Mucosa of rectum (tissue), 2 donors: Measurements from ENCODE around the gene BOD1.

Source experiments
- H3K27ac ChIP-seq, 2 donors: one replicate each; pipeline ENCODE4 v1.7.0; 2013; ENCODE audit warnings: inconsistent platforms in 2 of 2, low read depth in 2 of 2, low read length in 2 of 2
- H3K27me3 ChIP-seq, 2 donors: one replicate each; pipeline ENCODE4 v1.7.0; 2013; ENCODE audit warnings: low read length in 2 of 2; ENCODE audit not compliant: control insufficient read depth in 2 of 2, insufficient read depth in 2 of 2
- H3K36me3 ChIP-seq, 2 donors: one replicate each; pipeline ENCODE4 v1.7.0; 2013; ENCODE audit warnings: low read length in 2 of 2; ENCODE audit not compliant: control insufficient read depth in 2 of 2, insufficient read depth in 2 of 2
- H3K4me1 ChIP-seq, 2 donors: one replicate each; pipeline ENCODE4 v1.7.0; 2013; ENCODE audit warnings: low read length in 2 of 2, mild to moderate bottlenecking in 1 of 2; ENCODE audit not compliant: control insufficient read depth in 2 of 2, insufficient read depth in 2 of 2
- H3K4me3 ChIP-seq, 2 donors: one replicate each; pipeline ENCODE4 v1.7.0; 2013; ENCODE audit warnings: low read length in 2 of 2
- H3K9ac ChIP-seq, 2 donors: one replicate each; pipeline ENCODE4 v1.7.0; 2013; ENCODE audit warnings: low read length in 2 of 2, low read depth in 1 of 2, mild to moderate bottlenecking in 1 of 2
- H3K9me3 ChIP-seq, 2 donors: one replicate each; pipeline ENCODE4 v1.7.0; 2013; ENCODE audit warnings: low read length in 2 of 2; ENCODE audit not compliant: control insufficient read depth in 2 of 2
- donor health status: healthy.
- donor health status: Normal muscosa, but diverticular disease.

The BOD1 gene

GRCh38 chr5:173567548-173567947 lies 48.9 kb downstream of the BOD1 start:
- H3K27me3 ChIP-seq: peaks cover 0 to 6% of the 10 kb centered on the region in 2 donors
- H3K9me3 ChIP-seq: no peaks in the 10 kb centered on the region
- no peaks in the 10 kb centered on the region for H3K4me1 ChIP-seq
- no peak overlapping the region for H3K4me3 ChIP-seq
- H3K36me3 ChIP-seq: no peaks in the 10 kb centered on the region
- no peak overlapping the region for H3K27ac ChIP-seq
- no peak overlapping the region for H3K9ac ChIP-seq

GRCh38 chr5:173565491-173566072 lies 50.9 kb downstream of the BOD1 start:
- H3K9me3 ChIP-seq: no peaks in the 10 kb centered on the region
- peaks cover 0 to 4% of the 10 kb centered on the region in 2 donors for H3K27me3 ChIP-seq
- H3K4me1 ChIP-seq: no peaks in the 10 kb centered on the region
- H3K36me3 ChIP-seq: no peaks in the 10 kb centered on the region
- H3K27ac ChIP-seq: no peak overlapping the region
- H3K9ac ChIP-seq: no peak overlapping the region
- H3K4me3 ChIP-seq: no peak overlapping the region

GRCh38 chr5:173564106-173564505 lies 52.3 kb downstream of the BOD1 start:
- Histone ChIP-seq H3K27me3 (no peaks in the 10 kb centered on the region), H3K4me3 (no peak overlapping the region), H3K36me3 (no peaks in the 10 kb centered on the region), H3K9me3 (no peaks in the 10 kb centered on the region), H3K9ac (no peak overlapping the region), H3K27ac (no peak overlapping the region), H3K4me1 (no peaks in the 10 kb centered on the region)

DNA sequence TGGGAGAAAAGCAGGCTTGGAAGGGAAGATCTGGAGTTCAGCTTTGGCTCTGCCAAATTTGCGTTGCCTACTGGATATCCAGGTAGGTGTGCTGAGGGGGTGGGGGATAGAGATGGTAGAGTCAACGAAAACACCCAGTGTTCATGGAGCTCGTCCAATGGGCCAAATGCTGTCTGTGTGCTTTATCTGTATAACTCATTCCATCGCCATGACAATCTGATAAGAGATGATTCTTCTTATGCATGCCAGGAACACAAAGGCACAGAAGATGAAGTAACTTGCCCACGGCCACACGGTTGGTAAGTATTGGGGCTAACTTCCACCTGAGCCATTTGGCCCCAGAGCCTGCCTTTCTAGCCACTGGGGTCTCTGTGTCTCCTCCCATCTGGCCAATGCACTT lies 53.2 kb downstream of the BOD1 start:
- H3K9ac ChIP-seq: no peak overlapping the region
- H3K4me1 ChIP-seq: no peaks in the 10 kb centered on the region
- no peaks in the 10 kb centered on the region for H3K27me3 ChIP-seq
- H3K27ac ChIP-seq: no peak overlapping the region
- H3K36me3 ChIP-seq: no peaks in the 10 kb centered on the region
- H3K4me3 ChIP-seq: no peak overlapping the region
- H3K9me3 ChIP-seq: no peaks in the 10 kb centered on the region

- no peaks in the 10 kb centered on the region for H3K36me3 ChIP-seq
- H3K27ac ChIP-seq: no peak overlapping the region
- H3K9me3 ChIP-seq: no peaks in the 10 kb centered on the region
- no peak overlapping the region for H3K4me3 ChIP-seq
- H3K27me3 ChIP-seq: no peaks in the 10 kb centered on the region
- H3K4me1 ChIP-seq: no peaks in the 10 kb centered on the region
- H3K9ac ChIP-seq: no peak overlapping the region
These were observed 54.0 kb downstream of the BOD1 start for GRCh38 chr5:173562451-173562850.
